OCI-LY3 (cell line): Measurements from ENCODE around the gene DECR2.

Experiments
- EZH2phosphoT487 ChIP-seq: fragments of 200-600 bp; shearing (Covaris generic); IDR thresholded peaks from 2 replicates; pipeline ENCODE4 v1.6.1; 2018; ENCODE audit warnings: antibody characterized with exemption, mixed run types, low read depth
- TF ChIP-seq, protein P1 (sequence below): fragments of 200-600, 300-600 bp; sonication (generic); IDR thresholded peaks from 2 replicates; pipeline ENCODE4 v1.5.1; 2014; ENCODE audit warnings: antibody characterized with exemption, low read length, low read depth

DNA sequence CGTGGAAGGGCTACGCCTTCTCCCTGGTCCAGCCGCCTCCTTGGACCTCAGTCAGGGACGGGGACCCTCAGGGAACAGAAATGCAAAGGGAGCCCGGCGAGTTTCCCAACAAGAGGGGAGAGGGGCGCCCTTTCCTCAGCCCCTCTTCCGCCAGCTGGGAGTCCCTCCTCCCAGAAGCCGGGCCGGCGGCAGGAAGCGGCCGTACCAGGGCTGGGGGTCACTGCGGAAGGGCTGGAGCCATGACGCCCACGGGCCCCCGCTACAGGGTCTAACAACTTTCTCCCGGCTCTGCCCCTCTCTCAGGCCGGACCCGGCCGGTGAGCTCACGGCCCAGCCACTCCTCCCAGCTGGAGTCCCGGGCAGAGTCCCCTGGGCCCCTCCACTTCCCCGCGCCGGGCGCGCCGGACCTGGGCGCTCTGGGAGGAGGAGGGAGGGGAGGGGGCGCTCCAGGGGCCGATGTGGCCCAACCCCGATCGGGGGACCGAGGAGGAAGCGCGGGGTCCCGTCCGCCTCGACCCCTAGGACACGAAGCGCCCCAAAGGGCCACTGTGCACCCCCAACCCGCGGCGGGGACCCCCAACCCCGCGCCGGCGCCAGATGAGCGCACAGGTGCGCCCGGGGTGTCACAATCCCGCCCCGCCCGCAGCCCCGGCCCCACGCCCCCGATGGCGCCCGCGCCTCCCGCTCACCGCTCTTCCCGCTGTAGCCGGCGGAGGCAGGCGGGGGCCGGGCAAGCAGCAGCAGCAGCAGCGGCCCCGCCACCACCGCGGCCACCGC lies 20.5 kb upstream of the DECR2 start:
- TF ChIP-seq, protein P1, sequence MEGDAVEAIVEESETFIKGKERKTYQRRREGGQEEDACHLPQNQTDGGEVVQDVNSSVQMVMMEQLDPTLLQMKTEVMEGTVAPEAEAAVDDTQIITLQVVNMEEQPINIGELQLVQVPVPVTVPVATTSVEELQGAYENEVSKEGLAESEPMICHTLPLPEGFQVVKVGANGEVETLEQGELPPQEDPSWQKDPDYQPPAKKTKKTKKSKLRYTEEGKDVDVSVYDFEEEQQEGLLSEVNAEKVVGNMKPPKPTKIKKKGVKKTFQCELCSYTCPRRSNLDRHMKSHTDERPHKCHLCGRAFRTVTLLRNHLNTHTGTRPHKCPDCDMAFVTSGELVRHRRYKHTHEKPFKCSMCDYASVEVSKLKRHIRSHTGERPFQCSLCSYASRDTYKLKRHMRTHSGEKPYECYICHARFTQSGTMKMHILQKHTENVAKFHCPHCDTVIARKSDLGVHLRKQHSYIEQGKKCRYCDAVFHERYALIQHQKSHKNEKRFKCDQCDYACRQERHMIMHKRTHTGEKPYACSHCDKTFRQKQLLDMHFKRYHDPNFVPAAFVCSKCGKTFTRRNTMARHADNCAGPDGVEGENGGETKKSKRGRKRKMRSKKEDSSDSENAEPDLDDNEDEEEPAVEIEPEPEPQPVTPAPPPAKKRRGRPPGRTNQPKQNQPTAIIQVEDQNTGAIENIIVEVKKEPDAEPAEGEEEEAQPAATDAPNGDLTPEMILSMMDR, result no peak
- no peak for TF ChIP-seq EZH2phosphoT487
